PFSK-1 (cell line): ENCODE results near the gene HSD17B14.

Experiments used
- POLR2AphosphoS5 ChIP-seq: IDR thresholded peaks from 2 replicates; pipeline ENCODE4 v1.6.1; 2012; ENCODE audit warnings: low read depth, mild to moderate bottlenecking, control low read depth, low read length, moderate library complexity
- TF ChIP-seq, protein P1 (sequence below), 2 experiments: IDR thresholded peaks; 2 replicates each; pipeline versions ENCODE4 v1.6.1 to v1.8.0; 2011 to 2012; ENCODE audit warnings: low read depth in 2 of 2, low read length in 2 of 2, control low read depth in 1 of 2, inconsistent platforms in 1 of 2, mild to moderate bottlenecking in 1 of 2, moderate library complexity in 1 of 2; ENCODE audit not compliant: insufficient read depth in 1 of 2

- TF ChIP-seq POLR2AphosphoS5 = no peak
- TF ChIP-seq, protein P1, sequence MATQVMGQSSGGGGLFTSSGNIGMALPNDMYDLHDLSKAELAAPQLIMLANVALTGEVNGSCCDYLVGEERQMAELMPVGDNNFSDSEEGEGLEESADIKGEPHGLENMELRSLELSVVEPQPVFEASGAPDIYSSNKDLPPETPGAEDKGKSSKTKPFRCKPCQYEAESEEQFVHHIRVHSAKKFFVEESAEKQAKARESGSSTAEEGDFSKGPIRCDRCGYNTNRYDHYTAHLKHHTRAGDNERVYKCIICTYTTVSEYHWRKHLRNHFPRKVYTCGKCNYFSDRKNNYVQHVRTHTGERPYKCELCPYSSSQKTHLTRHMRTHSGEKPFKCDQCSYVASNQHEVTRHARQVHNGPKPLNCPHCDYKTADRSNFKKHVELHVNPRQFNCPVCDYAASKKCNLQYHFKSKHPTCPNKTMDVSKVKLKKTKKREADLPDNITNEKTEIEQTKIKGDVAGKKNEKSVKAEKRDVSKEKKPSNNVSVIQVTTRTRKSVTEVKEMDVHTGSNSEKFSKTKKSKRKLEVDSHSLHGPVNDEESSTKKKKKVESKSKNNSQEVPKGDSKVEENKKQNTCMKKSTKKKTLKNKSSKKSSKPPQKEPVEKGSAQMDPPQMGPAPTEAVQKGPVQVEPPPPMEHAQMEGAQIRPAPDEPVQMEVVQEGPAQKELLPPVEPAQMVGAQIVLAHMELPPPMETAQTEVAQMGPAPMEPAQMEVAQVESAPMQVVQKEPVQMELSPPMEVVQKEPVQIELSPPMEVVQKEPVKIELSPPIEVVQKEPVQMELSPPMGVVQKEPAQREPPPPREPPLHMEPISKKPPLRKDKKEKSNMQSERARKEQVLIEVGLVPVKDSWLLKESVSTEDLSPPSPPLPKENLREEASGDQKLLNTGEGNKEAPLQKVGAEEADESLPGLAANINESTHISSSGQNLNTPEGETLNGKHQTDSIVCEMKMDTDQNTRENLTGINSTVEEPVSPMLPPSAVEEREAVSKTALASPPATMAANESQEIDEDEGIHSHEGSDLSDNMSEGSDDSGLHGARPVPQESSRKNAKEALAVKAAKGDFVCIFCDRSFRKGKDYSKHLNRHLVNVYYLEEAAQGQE (IDR thresholded peaks at IDR 0.05; ENCODE audit: insufficient read depth in 1 of 2, low read depth in 2 of 2, low read length in 2 of 2) = no peak
Observed at GRCh38 chr19:48866692-48867091, 30.4 kb upstream of the HSD17B14 start.
